ENCODE data around the gene CDT1.

DNA sequence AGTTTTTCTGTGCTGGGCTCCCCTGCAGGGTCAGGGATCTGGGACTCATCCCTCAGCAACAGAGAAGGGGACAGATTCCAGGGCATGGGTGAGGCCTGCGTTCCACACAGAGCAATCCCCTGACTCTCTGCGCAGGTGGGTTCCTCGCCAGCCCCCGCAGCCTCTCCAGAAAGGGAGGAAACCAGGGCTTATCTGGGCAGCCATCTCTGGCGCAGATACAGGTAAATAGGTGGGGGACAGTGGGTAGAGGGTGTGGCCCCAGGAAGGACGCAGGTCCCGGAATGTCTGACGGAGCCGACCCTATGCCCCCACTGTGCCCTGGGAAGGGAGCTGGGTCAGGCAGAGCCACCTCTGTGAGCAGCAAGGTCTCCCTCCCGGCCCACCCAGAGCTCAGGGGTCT lies 41.8 kb upstream of the CDT1 start:
- TF ChIP-seq, protein P1, sequence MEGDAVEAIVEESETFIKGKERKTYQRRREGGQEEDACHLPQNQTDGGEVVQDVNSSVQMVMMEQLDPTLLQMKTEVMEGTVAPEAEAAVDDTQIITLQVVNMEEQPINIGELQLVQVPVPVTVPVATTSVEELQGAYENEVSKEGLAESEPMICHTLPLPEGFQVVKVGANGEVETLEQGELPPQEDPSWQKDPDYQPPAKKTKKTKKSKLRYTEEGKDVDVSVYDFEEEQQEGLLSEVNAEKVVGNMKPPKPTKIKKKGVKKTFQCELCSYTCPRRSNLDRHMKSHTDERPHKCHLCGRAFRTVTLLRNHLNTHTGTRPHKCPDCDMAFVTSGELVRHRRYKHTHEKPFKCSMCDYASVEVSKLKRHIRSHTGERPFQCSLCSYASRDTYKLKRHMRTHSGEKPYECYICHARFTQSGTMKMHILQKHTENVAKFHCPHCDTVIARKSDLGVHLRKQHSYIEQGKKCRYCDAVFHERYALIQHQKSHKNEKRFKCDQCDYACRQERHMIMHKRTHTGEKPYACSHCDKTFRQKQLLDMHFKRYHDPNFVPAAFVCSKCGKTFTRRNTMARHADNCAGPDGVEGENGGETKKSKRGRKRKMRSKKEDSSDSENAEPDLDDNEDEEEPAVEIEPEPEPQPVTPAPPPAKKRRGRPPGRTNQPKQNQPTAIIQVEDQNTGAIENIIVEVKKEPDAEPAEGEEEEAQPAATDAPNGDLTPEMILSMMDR (IDR thresholded peaks at IDR 0.05 in 8 of 11, conservative IDR thresholded peaks at IDR 0.05 in 3 of 11) = no peak
- no peak for TF ChIP-seq POLR2A (IDR thresholded peaks at IDR 0.05)

Measured in spleen (tissue), 7 donors.